Measurements from ENCODE around the gene KCTD5.
"Not testable (repeated sequence)": the region's sequence is repeated elsewhere in the genome, so short reads cannot be mapped to it uniquely, and the experiment has no call there.

Gene KCTD5

GRCh38 chr16:2663553-2664546 lies 18.5 kb upstream of the KCTD5 start:
- FAIRE-seq = no peak
- DNase-seq (ENCODE audit: insufficient read length, low spot score) = no peak
- TF ChIP-seq POLR2A (IDR thresholded peaks at IDR 0.05; ENCODE audit: low read depth, low read length) = no peak

DNA sequence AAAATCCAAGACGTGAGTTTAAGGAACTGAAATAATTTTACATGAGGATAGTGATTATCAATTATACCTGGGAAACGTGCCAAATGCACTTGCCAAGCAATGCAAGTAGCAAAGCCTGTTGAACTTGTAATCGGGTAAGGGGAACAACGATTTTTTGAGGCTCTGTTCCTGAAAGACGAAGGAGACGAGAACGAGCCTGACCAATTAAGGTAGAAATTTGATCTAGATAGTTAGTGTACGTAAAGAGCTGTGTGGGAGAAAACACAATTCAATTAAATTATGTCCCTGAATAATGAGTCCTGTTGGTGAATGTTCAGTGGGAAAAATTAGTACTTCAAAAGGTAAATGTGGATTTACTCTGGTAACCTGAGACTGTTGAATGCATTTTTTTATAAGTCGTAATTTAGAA lies 17.7 kb upstream of the KCTD5 start:
- TF ChIP-seq POLR2A (IDR thresholded peaks at IDR 0.05; ENCODE audit: low read depth, low read length) = no peak
- no peak for FAIRE-seq
- no peak for DNase-seq (ENCODE audit: insufficient read length, low spot score)

DNA sequence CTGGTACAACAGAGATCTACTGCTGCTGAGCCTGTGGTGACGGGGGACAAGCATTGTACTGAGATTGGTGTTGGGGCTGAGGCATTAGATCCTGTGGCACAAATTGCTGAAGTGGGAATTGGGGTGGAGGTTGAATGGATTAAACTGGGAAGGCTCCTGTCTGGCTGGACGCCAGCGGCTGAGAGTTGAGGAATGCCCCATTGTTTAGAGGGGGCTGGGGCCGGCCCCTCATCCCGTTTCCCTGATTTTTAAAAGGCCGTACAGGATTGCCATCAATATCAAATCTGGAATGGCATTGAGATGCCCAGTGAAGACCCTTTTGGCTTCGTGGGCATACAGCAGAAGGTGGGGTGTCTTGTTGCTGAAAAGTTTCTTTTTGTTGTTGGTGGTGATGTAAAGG lies 15.7 kb upstream of the KCTD5 start:
- FAIRE-seq; DNase-seq (ENCODE audit: insufficient read length, low spot score): not testable (repeated sequence)

GRCh38 chr16:2669587-2669986 lies 12.7 kb upstream of the KCTD5 start:
- not testable (repeated sequence) for FAIRE-seq; DNase-seq (ENCODE audit: insufficient read length, low spot score)

DNA sequence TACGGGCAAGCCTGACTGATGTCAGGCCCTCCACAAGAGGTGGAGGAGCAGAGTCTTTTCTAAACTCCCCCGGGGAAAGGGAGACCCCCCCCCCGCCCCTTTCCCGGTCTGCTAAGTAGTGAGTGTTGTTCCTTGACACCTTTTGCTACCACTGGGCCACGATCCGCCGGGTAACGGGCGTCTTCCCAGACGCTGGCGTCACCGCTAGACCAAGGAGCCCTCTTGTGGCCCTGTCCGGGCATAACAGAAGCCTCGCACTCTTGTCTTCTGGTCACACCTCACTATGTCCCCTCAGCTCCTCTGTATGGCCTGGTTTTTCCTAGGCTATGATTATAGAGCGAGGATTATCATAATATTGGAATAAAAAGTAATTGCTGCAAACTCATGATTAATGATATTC lies 12.3 kb upstream of the KCTD5 start:
- not testable (repeated sequence) for DNase-seq (ENCODE audit: insufficient read length, low spot score); FAIRE-seq

GRCh38 chr16:2671193-2671592 lies 11.1 kb upstream of the KCTD5 start:
- DNase-seq (ENCODE audit: insufficient read length, low spot score); FAIRE-seq: not testable (repeated sequence)

DNA sequence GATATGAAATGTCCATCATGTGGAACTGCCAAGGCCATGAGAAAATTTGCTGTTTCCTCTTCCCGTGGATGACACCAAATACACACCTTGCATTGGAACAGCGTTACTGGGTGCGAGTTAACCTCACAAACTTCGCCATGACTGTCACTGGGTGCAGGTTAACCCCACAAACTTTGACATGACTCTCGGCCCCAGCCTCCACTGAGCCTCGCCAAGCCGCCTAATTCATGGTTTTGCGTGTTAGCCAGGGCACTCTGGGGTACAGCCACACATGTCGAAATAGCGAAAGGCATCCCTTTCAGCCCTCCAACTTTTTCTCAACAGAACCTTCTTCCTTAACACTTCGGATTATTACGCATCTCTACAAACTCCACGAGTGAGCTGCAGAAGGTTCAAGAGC lies 10.6 kb upstream of the KCTD5 start:
- FAIRE-seq = no peak
- no peak for DNase-seq (ENCODE audit: insufficient read length, low spot score)
- TF ChIP-seq POLR2A (IDR thresholded peaks at IDR 0.05; ENCODE audit: low read depth, low read length) = no peak

- peak; percentile 86 for TF ChIP-seq POLR2A (IDR thresholded peaks at IDR 0.05; ENCODE audit: low read depth, low read length)
- FAIRE-seq = no peak
- peak; percentile 84 for DNase-seq (ENCODE audit: insufficient read length, low spot score)
These were observed 9.0 kb upstream of the KCTD5 start for GRCh38 chr16:2673066-2673999.

GRCh38 chr16:2675021-2675420 lies 7.3 kb upstream of the KCTD5 start:
- no peak for TF ChIP-seq POLR2A (IDR thresholded peaks at IDR 0.05; ENCODE audit: low read depth, low read length)
- DNase-seq (ENCODE audit: insufficient read length, low spot score) = no peak
- no peak for FAIRE-seq

DNA sequence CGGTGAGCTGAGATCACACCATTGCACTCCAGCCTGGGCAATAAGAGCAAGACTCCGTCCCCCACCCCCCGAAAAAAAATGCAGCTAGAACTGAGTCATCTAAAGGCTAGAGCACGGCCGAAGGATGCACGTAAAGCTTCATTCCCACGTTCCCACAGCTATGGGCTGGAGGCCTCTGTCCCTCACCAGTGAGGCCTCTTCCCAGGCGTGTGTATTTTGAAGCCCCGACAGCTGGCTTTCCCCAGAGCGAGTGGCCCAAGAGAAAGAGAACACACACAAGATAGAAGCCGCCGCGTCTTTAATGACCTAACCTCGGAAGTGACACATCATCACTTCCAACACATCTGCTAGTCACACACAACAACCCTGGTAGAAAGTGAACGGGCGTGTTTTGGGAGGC lies 6.6 kb upstream of the KCTD5 start:
- no peak for FAIRE-seq
- no peak for DNase-seq (ENCODE audit: insufficient read length, low spot score)
- no peak for TF ChIP-seq POLR2A (IDR thresholded peaks at IDR 0.05; ENCODE audit: low read depth, low read length)

DNA sequence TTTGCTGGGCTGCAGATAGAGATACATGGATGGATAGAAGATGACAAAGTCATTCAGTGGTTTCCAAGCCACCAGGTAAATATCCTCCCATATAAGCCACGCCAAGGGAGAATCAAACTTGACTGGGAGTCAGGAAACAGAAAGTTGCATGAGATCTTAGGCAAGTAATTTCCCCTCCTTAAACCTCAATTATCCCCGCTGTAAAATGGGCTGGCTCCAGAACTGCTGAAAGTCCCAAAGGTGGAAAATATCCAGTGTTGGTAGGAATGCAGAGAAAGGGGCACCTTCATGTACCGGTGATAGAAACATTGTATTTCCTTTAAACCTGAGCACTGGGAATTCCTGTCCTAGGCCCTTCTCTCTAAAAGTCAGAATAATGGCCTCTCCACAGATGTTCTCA lies 5.4 kb upstream of the KCTD5 start:
- DNase-seq (ENCODE audit: insufficient read length, low spot score); FAIRE-seq: not testable (repeated sequence)

GRCh38 chr16:2678206-2678965 lies 3.9 kb upstream of the KCTD5 start:
- DNase-seq (ENCODE audit: insufficient read length, low spot score); FAIRE-seq: not testable (repeated sequence)

- not testable (repeated sequence) for FAIRE-seq; DNase-seq (ENCODE audit: insufficient read length, low spot score)
These were observed 2.4 kb upstream of the KCTD5 start for GRCh38 chr16:2679902-2680301.

DNA sequence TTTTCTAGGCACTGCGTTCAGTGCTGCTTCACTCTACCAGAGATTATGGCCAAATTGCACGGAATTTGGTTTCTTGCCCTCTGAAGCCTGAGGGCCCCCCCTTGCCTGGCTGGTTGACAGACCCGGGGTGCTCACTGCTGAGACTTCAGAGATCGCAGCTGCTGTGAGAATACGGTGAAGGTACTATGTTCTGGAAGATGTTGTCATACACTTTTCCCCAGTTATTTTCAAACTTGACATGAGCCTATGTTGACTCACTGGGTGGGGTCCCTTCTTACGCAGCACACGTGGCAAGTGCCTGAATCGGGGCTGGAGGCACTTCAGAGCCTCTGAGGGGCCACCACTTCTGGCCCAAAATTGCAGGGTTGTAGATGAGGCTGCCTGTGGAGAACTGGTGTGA lies 2.0 kb upstream of the KCTD5 start:
- not testable (repeated sequence) for FAIRE-seq; DNase-seq (ENCODE audit: insufficient read length, low spot score)

DNA sequence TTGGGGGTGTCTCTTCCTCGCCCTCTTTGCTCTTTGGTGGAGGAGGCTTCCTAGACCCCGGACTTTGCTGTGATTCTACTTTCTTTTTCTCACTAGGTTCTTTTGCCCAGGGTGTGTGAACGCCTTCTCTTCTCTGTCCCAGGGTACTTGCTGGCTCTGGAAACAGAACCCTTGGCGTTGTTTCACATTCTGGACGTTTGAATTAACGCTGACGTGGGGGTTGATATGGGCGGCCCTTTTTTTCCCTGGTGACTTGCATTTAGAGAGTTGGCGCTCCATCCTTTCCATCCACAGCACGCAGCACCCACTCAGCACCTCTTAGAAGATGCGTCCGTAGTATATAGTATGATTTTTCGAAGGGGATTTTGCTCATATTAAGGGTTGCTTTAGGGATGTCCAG lies 718 bp downstream of the KCTD5 start:
- FAIRE-seq; DNase-seq (ENCODE audit: insufficient read length, low spot score): not testable (repeated sequence)

DNA sequence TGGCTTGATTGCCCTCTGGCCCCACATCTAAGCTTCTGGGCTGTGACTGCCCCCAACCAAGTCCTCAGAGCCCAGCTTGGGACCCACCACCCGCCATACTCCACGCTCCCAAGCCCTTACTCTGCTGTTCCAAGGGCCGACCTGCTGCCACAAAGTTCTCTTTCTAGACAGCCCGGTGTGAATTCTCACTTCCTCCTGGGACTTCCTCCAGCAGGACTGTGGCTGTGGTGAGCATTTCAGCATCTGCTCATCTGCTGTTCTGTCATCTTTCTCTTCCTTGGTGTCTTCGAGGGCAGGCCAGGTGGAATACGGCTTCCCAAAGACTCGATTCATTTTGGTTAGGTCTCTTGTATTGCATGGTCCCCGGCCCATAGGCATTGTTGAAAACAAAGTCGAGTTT lies 3.8 kb downstream of the KCTD5 start:
- not testable (repeated sequence) for DNase-seq (ENCODE audit: insufficient read length, low spot score); FAIRE-seq
